VCaP (cell line): ENCODE measurements around the gene PPIL6.

Experiments used
- H3K27ac ChIP-seq: fragments of 450-650 bp; 2 replicates; pipeline ENCODE4 v1.5.1; 2017
- CTCF ChIP-seq: fragments of 450-650 bp; conservative IDR thresholded peaks from 2 replicates; pipeline ENCODE4 v1.5.1; 2017; ENCODE audit warnings: mild to moderate bottlenecking, moderate library complexity

PPIL6 gene

GRCh38 chr6:109480993-109481480 is 40.6 kb upstream of the PPIL6 start:
- H3K27ac ChIP-seq = no peak overlapping the region
- no peak for TF ChIP-seq CTCF

- no peak for TF ChIP-seq CTCF
- peak overlapping the region; percentile 66; the same call in 1 of the 2 replicates for H3K27ac ChIP-seq
Observed at GRCh38 chr6:109478841-109479624, 38.6 kb upstream of the PPIL6 start.

GRCh38 chr6:109478222-109478805 is 37.9 kb upstream of the PPIL6 start:
- TF ChIP-seq CTCF = no peak

GRCh38 chr6:109477725-109478124 is 37.3 kb upstream of the PPIL6 start:
- H3K27ac ChIP-seq = peak overlapping the region; percentile 66
- no peak for TF ChIP-seq CTCF

More at GRCh38 chr6:109478222-109478805, 37.9 kb upstream of the PPIL6 start:
- peak overlapping the region; percentile 66; the same call in 1 of the 2 replicates for H3K27ac ChIP-seq

GRCh38 chr6:109477184-109477583 is 36.8 kb upstream of the PPIL6 start:
- peak overlapping the region; percentile 66 for H3K27ac ChIP-seq
- no peak for TF ChIP-seq CTCF

- no peak for TF ChIP-seq CTCF
- H3K27ac ChIP-seq = peak overlapping the region; percentile 66
Observed at GRCh38 chr6:109475625-109476024, 35.2 kb upstream of the PPIL6 start.

GRCh38 chr6:109474995-109475394 is 34.6 kb upstream of the PPIL6 start:
- TF ChIP-seq CTCF = no peak

More at GRCh38 chr6:109474995-109475394, 34.6 kb upstream of the PPIL6 start:
- peak overlapping the region; percentile 66 for H3K27ac ChIP-seq
